OCI-LY7 (cell line): ENCODE measurements around the gene FEZF2. TPM values are rescaled to one million over a fixed set of nuclear protein-coding genes. Genes with fewer than 3 reads are reported as not detected.

Experiments used
- BruUV-seq: library from RNA; stranded (reverse); fragments of 400-500 nt; replicated peaks from 2 replicates; lab custom pipeline; 2021; lab: Mats Ljungman, UMichigan
- CTCF ChIA-PET: fragments of 300-600 bp; sonication (Branson Sonifier 250); formaldehyde crosslinking; loops from one replicate; lab custom pipeline; 2022; ENCODE audit warnings: antibody characterized with exemption; ENCODE audit not compliant: unreplicated experiment; lab: Charles Lee
- POLR2A ChIA-PET: fragments of 300-600 bp; sonication (Branson Sonifier 250); formaldehyde crosslinking; loops from one replicate; lab custom pipeline; 2022; ENCODE audit warnings: antibody characterized with exemption; lab: Charles Lee
- DNase-seq: peaks from one replicate; pipeline ENCODE4 v3.0.0-alpha.2; 2015; ENCODE audit warnings: low spot score
- H2AFZ ChIP-seq: fragments of 200-600 bp; sonication (generic), shearing (Covaris generic); 2 replicates; pipeline ENCODE4 v1.6.1; 2014; ENCODE audit warnings: mild to moderate bottlenecking, antibody characterized with exemption, low read length, moderate library complexity
- H3K27ac ChIP-seq: fragments of 200-600 bp; sonication (generic); 2 replicates; pipeline ENCODE4 v1.5.1; 2014; ENCODE audit warnings: mixed run types, low read depth, mild to moderate bottlenecking, moderate library complexity, low read length, inconsistent platforms; ENCODE audit not compliant: poor library complexity, severe bottlenecking
- H3K36me3 ChIP-seq: fragments of 200-600 bp; sonication (generic); 2 replicates; pipeline ENCODE4 v1.6.1; 2014; ENCODE audit warnings: mild to moderate bottlenecking, antibody characterized with exemption, low read length, moderate library complexity, mixed read lengths; ENCODE audit not compliant: insufficient read depth
- H3K4me1 ChIP-seq: fragments of 200-600 bp; sonication (generic); 2 replicates; pipeline ENCODE4 v1.5.1; 2014; ENCODE audit warnings: mild to moderate bottlenecking, low read length; ENCODE audit not compliant: insufficient read depth, poor library complexity, severe bottlenecking
- H3K4me2 ChIP-seq: fragments of 200-600 bp; sonication (generic); 2 replicates; pipeline ENCODE4 v1.6.1; 2014; ENCODE audit warnings: mild to moderate bottlenecking, low read length
- H3K4me3 ChIP-seq: fragments of 200-600 bp; sonication (generic); 2 replicates; pipeline ENCODE4 v1.5.1; 2014; ENCODE audit warnings: mild to moderate bottlenecking, low read depth, low read length; ENCODE audit not compliant: poor library complexity, severe bottlenecking
- H3K79me2 ChIP-seq: fragments of 200-600 bp; sonication (generic); 2 replicates; pipeline ENCODE4 v1.6.1; 2016; ENCODE audit warnings: low read depth, mild to moderate bottlenecking, low read length, moderate library complexity, mixed read lengths; ENCODE audit not compliant: insufficient read depth
- H3K9me2 ChIP-seq: fragments of 200-600 bp; sonication (generic); 2 replicates; pipeline ENCODE4 v1.6.1; 2016; ENCODE audit warnings: mild to moderate bottlenecking, low read length, mixed read lengths; ENCODE audit not compliant: insufficient read depth
- H3K9me3 ChIP-seq: fragments of 200-600 bp; sonication (generic); 2 replicates; pipeline ENCODE4 v1.6.1; 2014; ENCODE audit warnings: mild to moderate bottlenecking, mixed run types, low read length, mixed read lengths
- H4K20me1 ChIP-seq: fragments of 200-600 bp; sonication (generic); 2 replicates; pipeline ENCODE4 v1.6.1; 2014; ENCODE audit warnings: mild to moderate bottlenecking, antibody characterized with exemption, low read length, moderate library complexity, mixed read lengths; ENCODE audit not compliant: insufficient read depth
- CTCF ChIP-seq: fragments of 200-600 bp; sonication (generic); conservative IDR thresholded peaks from 2 replicates; pipeline ENCODE4 v1.5.1; 2014; ENCODE audit warnings: mild to moderate bottlenecking, antibody characterized with exemption, low read length, moderate library complexity, mixed read lengths
- EZH2phosphoT487 ChIP-seq: fragments of 200-600 bp; sonication (generic); IDR thresholded peaks from 2 replicates; pipeline ENCODE4 v1.6.1; 2018; ENCODE audit warnings: low read depth, borderline replicate concordance, mild to moderate bottlenecking, mixed run types, antibody characterized with exemption, low read length, moderate library complexity, mixed read lengths
- intact Hi-C: fragments of 100-400 bp; cut with micrococcal nuclease; formaldehyde crosslinking; loops from one replicate; pipeline ENCODE4 v1.10.0; 2022; ENCODE audit not compliant: unreplicated experiment
- total RNA-seq, 2 experiments: library from RNA; depleted of rRNA in 1 of 2; stranded (reverse); fragments of >200 nt in 1 of 2; shearing (Covaris generic) in 1 of 2; gene quantifications; 2 replicates each; pipeline ENCODE4 v1.2.3, GENCODE V29; 2014 to 2022

FEZF2 gene
- total RNA-seq, 2 experiments from 2014 or later = not detected

GRCh38 chr3:62359531-62359930 lies 13.8 kb downstream of the FEZF2 start:
- intact Hi-C loops = no loop called here
- H2AFZ ChIP-seq = no peak overlapping the region
- H4K20me1 ChIP-seq = no peaks in the 10 kb centered on the region
- H3K9me2 ChIP-seq = no peaks in the 10 kb centered on the region
- no peak overlapping the region for H3K4me2 ChIP-seq
- ChIA-PET POLR2A (interaction anchor here (0.6 kb wide), 1 partner anchor 69 kb away, joined by 3 read pairs; no protein-coding TSS in a partner anchor), CTCF (no interaction called here)
- no peaks in the 10 kb centered on the region for H3K36me3 ChIP-seq
- BruUV-seq = no TSS peak
- no peak for DNase-seq
- H3K4me3 ChIP-seq = no peak overlapping the region
- H3K27ac ChIP-seq = no peak overlapping the region
- H3K9me3 ChIP-seq = no peaks in the 10 kb centered on the region
- H3K79me2 ChIP-seq = no peaks in the 10 kb centered on the region
- no peak for TF ChIP-seq CTCF
- TF ChIP-seq EZH2phosphoT487 = no peak
- H3K4me1 ChIP-seq = no peaks in the 10 kb centered on the region

GRCh38 chr3:62356356-62356755 lies 17.0 kb downstream of the FEZF2 start:
- no peak overlapping the region for H3K4me2 ChIP-seq
- CTCF ChIA-PET = no interaction called here
- BruUV-seq = no TSS peak
- no peak for DNase-seq
- POLR2A ChIA-PET = no interaction called here
- H3K4me1 ChIP-seq = no peaks in the 10 kb centered on the region
- H3K9me3 ChIP-seq = no peaks in the 10 kb centered on the region
- H3K4me3 ChIP-seq = no peak overlapping the region
- no peak overlapping the region for H3K27ac ChIP-seq
- no peaks in the 10 kb centered on the region for H3K9me2 ChIP-seq
- no peaks in the 10 kb centered on the region for H3K79me2 ChIP-seq
- intact Hi-C loops = no loop called here
- H3K36me3 ChIP-seq = no peaks in the 10 kb centered on the region
- H2AFZ ChIP-seq = no peak overlapping the region
- no peaks in the 10 kb centered on the region for H4K20me1 ChIP-seq
- TF ChIP-seq EZH2phosphoT487 (no peak), CTCF (no peak)

- H4K20me1 ChIP-seq = no peaks in the 10 kb centered on the region
- CTCF ChIA-PET = no interaction called here
- H3K9me3 ChIP-seq = no peaks in the 10 kb centered on the region
- no peaks in the 10 kb centered on the region for H3K36me3 ChIP-seq
- no peaks in the 10 kb centered on the region for H3K4me1 ChIP-seq
- no peak for DNase-seq
- intact Hi-C loops = no loop called here
- no peak overlapping the region for H2AFZ ChIP-seq
- H3K4me3 ChIP-seq = no peak overlapping the region
- H3K9me2 ChIP-seq = no peaks in the 10 kb centered on the region
- BruUV-seq = no TSS peak
- no peak overlapping the region for H3K27ac ChIP-seq
- no peak overlapping the region for H3K4me2 ChIP-seq
- no peaks in the 10 kb centered on the region for H3K79me2 ChIP-seq
- TF ChIP-seq CTCF (no peak), EZH2phosphoT487 (no peak)
- POLR2A ChIA-PET = no interaction called here
Observed at GRCh38 chr3:62355703-62356102, 17.6 kb downstream of the FEZF2 start.
